ENCODE measurements around the gene MAST4. TPM values are rescaled to one million over a fixed set of nuclear protein-coding genes. Genes with fewer than 3 reads are reported as not detected.
"Not testable (repeated sequence)": the region's sequence is repeated elsewhere in the genome, so short reads cannot be mapped to it uniquely, and the experiment has no call there.

MAST4 gene
- total and polyA plus RNA-seq, 2 donors (not counting 1 experiment from before 2014, with no cell fraction given): 2.5 to 57.1 TPM

DNA sequence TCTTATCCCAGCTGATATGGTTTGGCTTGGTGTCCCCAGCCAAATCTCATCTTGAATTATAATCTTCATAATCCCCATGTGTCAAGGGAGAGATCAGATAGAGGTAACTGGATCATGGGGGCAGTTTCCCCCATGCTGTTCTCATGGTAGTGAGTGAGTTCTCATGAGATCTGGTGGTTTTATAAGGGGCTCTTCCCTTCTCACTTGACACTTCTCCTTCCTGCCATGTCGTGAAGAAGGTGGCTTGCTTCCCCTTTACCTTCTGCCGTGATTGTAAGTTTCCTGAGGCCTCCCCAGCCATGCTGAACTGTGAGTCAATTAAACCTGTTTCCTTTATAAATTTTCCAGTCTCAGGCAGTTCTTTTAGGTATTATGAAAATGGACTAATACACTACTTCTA, 226.7 kb downstream of the MAST4 start:
- H3K27ac Mint-ChIP-seq; H3K9me3 Mint-ChIP-seq (ENCODE audit: insufficient read depth): not testable (repeated sequence)

GRCh38 chr5:66824476-66824875, 228.3 kb downstream of the MAST4 start:
- DNase-seq (no peak), ATAC-seq (ENCODE audit: low read depth) (no peak)
- Mint-ChIP-seq H3K9me3 (ENCODE audit: insufficient read depth) (no peaks in the 10 kb centered on the region), H3K27me3 (no peaks in the 10 kb centered on the region), H3K4me1 (peaks cover 21% of the 10 kb centered on the region), H3K27ac (no peak overlapping the region), H3K4me3 (no peak overlapping the region)
- Histone ChIP-seq H3K27ac (ENCODE audit: low read length in 2 of 2) (no peak overlapping the region), H3K9ac (ENCODE audit: low read length) (no peak overlapping the region), H3K4me1 (ENCODE audit: control insufficient read depth in 2 of 2, insufficient read depth in 2 of 2, low read length in 2 of 2) (peaks cover 13 to 16% of the 10 kb centered on the region in 2 donors), H3K4me2 (replicated peaks; ENCODE audit: low read depth, low read length, poor library complexity, severe bottlenecking) (no peak overlapping the region), H3K79me2 (ENCODE audit: control insufficient read depth, insufficient read depth, low read length) (no peaks in the 10 kb centered on the region), H2AFZ (ENCODE audit: insufficient read depth, low read depth, low read length, poor library complexity, severe bottlenecking) (no peak overlapping the region), H3K4me3 (ENCODE audit: control extremely low read depth in 1 of 5, extremely low read depth in 1 of 5, insufficient read depth in 1 of 5, low read depth in 2 of 5, low read length in 4 of 5) (no peak overlapping the region), H4K20me1 (ENCODE audit: control insufficient read depth, insufficient read depth, low read length, poor library complexity, severe bottlenecking) (no peaks in the 10 kb centered on the region), H3K27me3 (replicated peaks in 1 of 4; ENCODE audit: control extremely low read depth in 1 of 4, control insufficient read depth in 3 of 4, insufficient read depth in 4 of 4, low read length in 3 of 4) (peaks cover 0 to 12% (median 2%) of the 10 kb centered on the region in 4 experiments), H3K9me3 (ENCODE audit: control extremely low read depth in 1 of 3, control insufficient read depth in 2 of 3, insufficient read depth in 1 of 3, low read length in 2 of 3) (no peaks in the 10 kb centered on the region), H3K36me3 (replicated peaks in 1 of 2; ENCODE audit: control extremely low read depth in 1 of 2, control insufficient read depth in 1 of 2, extremely low read depth in 1 of 2, insufficient read depth in 2 of 2, low read length in 1 of 2) (no peaks in the 10 kb centered on the region)
- 76% methylated on average over 2 of the region's 4 CpGs for WGBS (ENCODE audit: insufficient coverage)
- ChIA-PET CTCF (interaction anchor here (1.2 kb wide), 1 partner anchor 9 kb away, joined by 6 read pairs; no protein-coding TSS in a partner anchor), POLR2A (no interaction called here)
- intact Hi-C loops (cut with micrococcal nuclease): no loop called here
- no peak for TF ChIP-seq EZH2 (IDR thresholded peaks at IDR 0.05; ENCODE audit: borderline replicate concordance, insufficient read depth, low read depth, low read length, poor library complexity, severe bottlenecking)
- TF ChIP-seq, protein P1, sequence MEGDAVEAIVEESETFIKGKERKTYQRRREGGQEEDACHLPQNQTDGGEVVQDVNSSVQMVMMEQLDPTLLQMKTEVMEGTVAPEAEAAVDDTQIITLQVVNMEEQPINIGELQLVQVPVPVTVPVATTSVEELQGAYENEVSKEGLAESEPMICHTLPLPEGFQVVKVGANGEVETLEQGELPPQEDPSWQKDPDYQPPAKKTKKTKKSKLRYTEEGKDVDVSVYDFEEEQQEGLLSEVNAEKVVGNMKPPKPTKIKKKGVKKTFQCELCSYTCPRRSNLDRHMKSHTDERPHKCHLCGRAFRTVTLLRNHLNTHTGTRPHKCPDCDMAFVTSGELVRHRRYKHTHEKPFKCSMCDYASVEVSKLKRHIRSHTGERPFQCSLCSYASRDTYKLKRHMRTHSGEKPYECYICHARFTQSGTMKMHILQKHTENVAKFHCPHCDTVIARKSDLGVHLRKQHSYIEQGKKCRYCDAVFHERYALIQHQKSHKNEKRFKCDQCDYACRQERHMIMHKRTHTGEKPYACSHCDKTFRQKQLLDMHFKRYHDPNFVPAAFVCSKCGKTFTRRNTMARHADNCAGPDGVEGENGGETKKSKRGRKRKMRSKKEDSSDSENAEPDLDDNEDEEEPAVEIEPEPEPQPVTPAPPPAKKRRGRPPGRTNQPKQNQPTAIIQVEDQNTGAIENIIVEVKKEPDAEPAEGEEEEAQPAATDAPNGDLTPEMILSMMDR (IDR thresholded peaks at IDR 0.05): no peak

More for the DNA sequence above, 226.7 kb downstream of the MAST4 start:
- H3K4me1 Mint-ChIP-seq; intact Hi-C loops (cut with micrococcal nuclease); POLR2A ChIA-PET; H2AFZ ChIP-seq (ENCODE audit: insufficient read depth, low read depth, low read length, poor library complexity, severe bottlenecking); CTCF ChIA-PET; H3K27me3 Mint-ChIP-seq; DNase-seq; H3K4me3 Mint-ChIP-seq; ATAC-seq (ENCODE audit: low read depth); H3K4me2 ChIP-seq (replicated peaks; ENCODE audit: low read depth, low read length, poor library complexity, severe bottlenecking); H3K27me3 ChIP-seq (replicated peaks in 1 of 4; ENCODE audit: control extremely low read depth in 1 of 4, control insufficient read depth in 3 of 4, insufficient read depth in 4 of 4, low read length in 3 of 4); H3K79me2 ChIP-seq (ENCODE audit: control insufficient read depth, insufficient read depth, low read length); H3K36me3 ChIP-seq (replicated peaks in 1 of 2; ENCODE audit: control extremely low read depth in 1 of 2, control insufficient read depth in 1 of 2, extremely low read depth in 1 of 2, insufficient read depth in 2 of 2, low read length in 1 of 2); H4K20me1 ChIP-seq (ENCODE audit: control insufficient read depth, insufficient read depth, low read length, poor library complexity, severe bottlenecking); H3K27ac ChIP-seq (ENCODE audit: low read length in 2 of 2); H3K9me3 ChIP-seq (ENCODE audit: control extremely low read depth in 1 of 3, control insufficient read depth in 2 of 3, insufficient read depth in 1 of 3, low read length in 2 of 3); H3K9ac ChIP-seq (ENCODE audit: low read length); H3K4me3 ChIP-seq (ENCODE audit: control extremely low read depth in 1 of 5, extremely low read depth in 1 of 5, insufficient read depth in 1 of 5, low read depth in 2 of 5, low read length in 4 of 5); H3K4me1 ChIP-seq (ENCODE audit: control insufficient read depth in 2 of 2, insufficient read depth in 2 of 2, low read length in 2 of 2): not testable (repeated sequence)
- no CpG with 5 or more reads among the region's 2 CpGs for WGBS (ENCODE audit: insufficient coverage)

Data from B cell (primary cell).